GM19452 (cell line): ENCODE measurements around the gene TCF3.

Source experiments
- ATAC-seq: cut with Tn5 transposase; IDR thresholded peaks from one replicate; pipeline ENCODE4 v1.9.1; 2021; ENCODE audit not compliant: unreplicated experiment

TCF3 gene

GRCh38 chr19:1587872-1588271 lies 64.5 kb downstream of the TCF3 start:
- no peak for ATAC-seq

DNA sequence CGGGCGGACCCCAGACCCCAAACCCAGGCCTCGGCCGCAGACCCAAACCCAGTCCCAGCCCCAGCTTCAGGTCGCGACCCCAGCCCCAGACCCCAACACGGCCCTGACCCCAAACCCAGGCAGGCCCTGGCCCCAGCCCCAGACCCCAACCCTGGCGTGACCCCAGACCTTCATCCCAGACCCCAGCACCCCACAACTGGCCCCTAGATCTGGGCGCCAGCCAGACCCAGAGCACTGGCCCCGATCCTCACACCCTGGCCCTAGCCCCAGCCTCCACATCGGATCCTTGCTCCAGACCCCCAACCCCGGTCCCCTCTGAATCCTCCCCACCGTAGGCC lies 67.2 kb downstream of the TCF3 start:
- no peak for ATAC-seq

GRCh38 chr19:1584500-1585242 lies 67.7 kb downstream of the TCF3 start:
- ATAC-seq, result no peak

- no peak for ATAC-seq
Observed at GRCh38 chr19:1582201-1582600, 70.2 kb downstream of the TCF3 start.

GRCh38 chr19:1580957-1581356 lies 71.5 kb downstream of the TCF3 start:
- no peak for ATAC-seq

DNA sequence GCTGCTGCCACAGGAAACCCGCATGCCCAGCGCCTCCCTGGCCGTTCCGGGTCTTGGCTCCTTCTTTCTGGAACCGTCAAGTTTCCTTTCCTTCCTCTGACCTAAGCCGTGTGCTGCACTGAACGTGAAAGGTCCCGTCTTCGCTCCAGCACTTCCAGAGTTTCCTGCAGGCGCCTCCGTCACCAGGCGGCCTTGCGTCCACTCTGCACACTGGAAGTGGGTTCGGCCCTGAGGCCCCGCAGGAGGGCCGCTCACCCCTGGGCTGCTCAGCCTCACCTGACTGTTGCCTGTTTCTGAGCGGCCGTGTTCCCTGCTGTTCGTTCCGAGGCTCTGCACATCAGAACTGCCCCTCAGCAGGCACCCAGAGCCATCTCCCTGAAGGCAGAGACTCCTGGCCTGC lies 72.0 kb downstream of the TCF3 start:
- no peak for ATAC-seq

- ATAC-seq, result no peak
Observed at GRCh38 chr19:1579222-1579621, 73.2 kb downstream of the TCF3 start.

GRCh38 chr19:1577929-1578618 lies 74.3 kb downstream of the TCF3 start:
- no peak for ATAC-seq

DNA sequence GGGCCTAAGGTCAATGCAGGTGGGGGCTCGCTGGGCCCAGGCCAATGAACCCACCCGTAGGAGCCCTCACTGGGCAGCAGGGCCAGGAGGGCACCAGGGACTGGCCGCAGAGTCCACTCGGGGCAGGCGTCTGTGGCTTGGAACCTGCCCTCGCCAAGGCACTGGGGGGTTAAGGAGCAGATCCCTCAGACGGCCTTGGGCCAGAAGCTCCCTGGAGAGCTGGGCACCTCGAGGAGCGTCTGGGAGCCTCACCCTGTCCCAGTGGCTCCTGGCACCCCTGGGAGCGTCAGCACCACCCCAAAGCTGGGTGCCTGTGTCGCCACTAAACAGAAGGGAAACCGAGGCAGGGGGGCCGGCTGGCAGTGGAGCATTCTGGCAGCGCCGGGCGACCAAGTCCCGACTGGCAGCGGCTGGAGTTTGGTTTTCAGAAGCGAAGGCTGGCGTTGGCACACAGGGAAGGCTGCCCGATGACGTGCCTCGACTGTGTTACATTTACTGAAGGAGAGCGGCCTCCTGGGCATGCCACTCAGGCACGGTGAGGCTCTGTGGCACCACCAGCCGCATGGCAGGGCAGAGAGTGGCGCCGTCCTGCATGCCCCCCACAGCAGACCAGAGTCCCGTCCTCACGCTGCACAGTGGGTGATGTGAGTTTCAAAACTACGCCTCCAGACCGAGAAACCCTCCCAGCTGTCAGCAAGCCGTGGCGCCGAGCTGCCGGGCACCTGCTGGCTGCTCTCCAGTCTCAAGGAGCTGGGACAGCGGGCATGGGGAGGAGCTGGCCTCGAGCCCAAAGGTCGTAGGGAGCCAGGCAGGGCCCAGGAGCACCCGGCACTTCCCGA lies 75.1 kb downstream of the TCF3 start:
- ATAC-seq, result no peak

DNA sequence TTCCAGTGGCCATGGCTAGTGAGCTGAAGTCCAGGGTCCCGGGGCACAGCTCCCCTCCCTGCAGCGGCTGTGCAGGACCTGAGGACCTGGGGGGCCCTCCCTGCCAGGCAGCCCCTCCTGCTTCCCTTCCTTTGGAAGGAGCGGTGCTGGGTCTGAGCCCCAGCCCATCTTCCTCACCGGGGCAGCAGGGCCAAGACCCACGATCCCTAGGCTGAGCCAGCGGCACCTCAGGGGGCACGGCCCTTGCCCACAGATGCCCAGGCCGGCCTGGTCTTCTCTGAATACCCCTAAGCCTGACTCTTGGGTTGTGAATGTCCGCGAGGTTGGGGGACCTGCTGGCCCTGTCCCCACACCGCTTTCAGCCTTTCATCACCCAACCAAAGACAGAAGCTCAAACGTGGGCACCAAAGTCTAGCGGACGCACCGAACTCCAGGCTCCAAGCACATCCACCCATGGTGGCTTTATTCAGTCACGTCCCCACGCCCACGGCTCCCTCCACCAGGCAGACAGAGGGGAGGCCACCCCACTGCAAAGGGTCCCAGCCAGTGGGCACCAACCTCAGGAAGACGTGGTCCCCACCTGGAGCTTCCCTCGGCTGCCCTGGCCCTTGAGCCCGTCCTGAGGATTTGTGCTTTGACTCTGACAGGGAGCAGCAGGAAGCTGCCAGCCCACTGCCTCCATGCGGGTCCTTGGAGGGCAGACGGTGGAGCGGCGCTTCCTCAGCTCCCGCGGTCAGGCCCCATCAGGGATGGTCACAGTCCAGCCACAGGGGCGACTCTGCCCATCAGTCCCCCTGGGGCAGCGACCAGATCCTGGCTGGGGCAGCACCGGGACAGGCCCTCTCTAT lies 75.9 kb downstream of the TCF3 start:
- no peak for ATAC-seq

- ATAC-seq, result no peak
Observed at GRCh38 chr19:1575323-1576241, 76.8 kb downstream of the TCF3 start.

- no peak for ATAC-seq
Observed at GRCh38 chr19:1574354-1575136, 77.9 kb downstream of the TCF3 start.

GRCh38 chr19:1572795-1573194 lies 79.6 kb downstream of the TCF3 start:
- no peak for ATAC-seq

GRCh38 chr19:1571358-1571757 lies 81.1 kb downstream of the TCF3 start:
- ATAC-seq, result no peak

DNA sequence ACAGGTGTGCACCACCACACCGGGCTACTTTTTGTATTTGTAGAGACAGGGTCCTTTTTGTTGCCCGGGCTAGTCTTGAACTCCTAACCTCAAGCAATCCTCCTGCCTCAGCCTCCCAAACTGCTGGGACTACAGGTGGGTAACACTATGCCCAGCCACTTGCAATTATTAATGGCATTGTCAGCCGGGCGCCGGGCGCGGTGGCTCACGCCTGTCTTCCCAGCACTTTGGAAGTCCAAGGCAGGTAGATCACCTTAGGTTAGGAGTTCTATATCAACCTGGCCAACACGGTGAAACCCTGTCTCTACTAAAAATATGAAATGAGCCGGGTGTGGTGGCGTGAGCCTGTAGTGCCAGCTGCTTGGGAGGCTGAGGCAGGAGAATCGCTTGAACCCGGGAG lies 81.6 kb downstream of the TCF3 start:
- ATAC-seq, result no peak

DNA sequence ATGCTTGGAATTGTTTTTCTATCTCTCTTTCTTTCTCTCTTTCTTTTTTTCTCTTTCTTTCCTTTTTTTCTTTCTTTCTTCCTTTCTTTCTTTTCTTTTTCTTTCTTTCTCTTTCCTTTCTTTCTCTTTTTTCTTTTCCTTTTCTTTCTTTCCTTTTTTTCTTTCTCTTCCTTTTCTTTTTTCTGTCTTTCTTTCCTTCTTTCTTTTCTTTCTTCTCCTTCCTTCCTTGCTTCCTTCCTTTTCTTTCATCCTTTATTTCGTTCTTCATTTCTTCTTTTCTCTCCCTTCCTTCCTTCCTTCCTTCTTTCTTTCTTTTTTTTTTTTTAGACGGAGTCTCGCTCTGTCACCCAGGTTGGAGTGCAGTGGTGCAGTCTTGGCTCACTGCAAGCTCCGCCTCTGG lies 82.4 kb downstream of the TCF3 start:
- ATAC-seq, result no peak

GRCh38 chr19:1568320-1569019 lies 83.9 kb downstream of the TCF3 start, which contains the start of gene MEX3D:
Gene MEX3D (minus strand): TSS chr19:1568325. CDS start chr19:1568058, 267 bp downstream.
- no peak for ATAC-seq

- no peak for ATAC-seq
Observed at GRCh38 chr19:1567848-1568227, 84.6 kb downstream of the TCF3 start.
